Keratinocyte (primary cell): ENCODE results near the gene ARL6.

ENCODE experiments used
- CTCF ChIP-seq, 3 experiments: IDR thresholded peaks in 1 of 3; conservative IDR thresholded peaks in 1 of 3; optimal IDR thresholded peaks in 1 of 3; 2 replicates in 2 of 3; 3 replicates in 1 of 3; pipeline versions ENCODE3 to v1.5.1; 2011; ENCODE audit warnings: low read length in 3 of 3, mild to moderate bottlenecking in 3 of 3, moderate library complexity in 2 of 3, control low read depth in 1 of 3, inconsistent platforms in 1 of 3; ENCODE audit not compliant: insufficient read depth in 2 of 3; ENCODE audit errors: extremely low read depth in 1 of 3
- EZH2 ChIP-seq: IDR thresholded peaks from one replicate; pipeline ENCODE4 v1.6.1; 2012; ENCODE audit warnings: inconsistent platforms, mild to moderate bottlenecking, low read length, moderate library complexity

- TF ChIP-seq CTCF (optimal IDR thresholded peaks at IDR 0.05 in 1 of 3, IDR thresholded peaks at IDR 0.05 in 1 of 3, conservative IDR thresholded peaks at IDR 0.05 in 1 of 3; ENCODE audit: extremely low read depth in 1 of 3, insufficient read depth in 2 of 3, low read length in 3 of 3), result no peak
- no peak for TF ChIP-seq EZH2
These were observed 20.3 kb upstream of the ARL6 start for GRCh38 chr3:97744289-97744688.
